HEK293 (cell line): ENCODE data around the gene PFN3.

Experiments used
- GLI4 ChIP-seq: fragments of 450-650 bp; formaldehyde crosslinking; IDR thresholded peaks from 2 replicates; pipeline ENCODE4 v1.5.1; 2016; ENCODE audit warnings: missing biosample characterization, missing genetic modification characterization
- KLF17 ChIP-seq: fragments of 450-650 bp; formaldehyde crosslinking; IDR thresholded peaks from 2 replicates; pipeline ENCODE4 v1.5.1; 2016; ENCODE audit warnings: missing biosample characterization, missing genetic modification characterization
- PRDM2 ChIP-seq: fragments of 450-650 bp; formaldehyde crosslinking; IDR thresholded peaks from 2 replicates; pipeline ENCODE4 v1.5.1; 2016; ENCODE audit warnings: missing biosample characterization, missing genetic modification characterization, borderline replicate concordance
- SCRT2 ChIP-seq: fragments of 450-650 bp; formaldehyde crosslinking; IDR thresholded peaks from 2 replicates; pipeline ENCODE4 v1.5.1; 2016; ENCODE audit warnings: missing biosample characterization, missing genetic modification characterization
- SP7 ChIP-seq: fragments of 450-650 bp; formaldehyde crosslinking; IDR thresholded peaks from 2 replicates; pipeline ENCODE4 v1.5.1; 2016; ENCODE audit warnings: missing biosample characterization, missing genetic modification characterization
- YY2 ChIP-seq: fragments of 450-650 bp; formaldehyde crosslinking; IDR thresholded peaks from 2 replicates; pipeline ENCODE4 v1.5.1; 2016; ENCODE audit warnings: missing biosample characterization, missing genetic modification characterization
- ZBTB11 ChIP-seq: fragments of 450-650 bp; formaldehyde crosslinking; conservative IDR thresholded peaks from 2 replicates; pipeline ENCODE4 v1.5.1; 2016; ENCODE audit warnings: low read depth, missing biosample characterization, missing genetic modification characterization
- ZFP37 ChIP-seq: fragments of 450-650 bp; formaldehyde crosslinking; IDR thresholded peaks from 2 replicates; pipeline ENCODE4 v1.5.1; 2016; ENCODE audit warnings: missing biosample characterization, missing genetic modification characterization
- ZNF10 ChIP-seq: fragments of 450-650 bp; formaldehyde crosslinking; IDR thresholded peaks from 2 replicates; pipeline ENCODE4 v1.5.1; 2017; ENCODE audit warnings: missing biosample characterization, missing genetic modification characterization
- ZNF112 ChIP-seq: fragments of 450-650 bp; formaldehyde crosslinking; IDR thresholded peaks from 2 replicates; pipeline ENCODE4 v1.5.0; 2017; ENCODE audit warnings: missing biosample characterization, missing genetic modification characterization
- ZNF175 ChIP-seq: fragments of 450-650 bp; formaldehyde crosslinking; IDR thresholded peaks from 2 replicates; pipeline ENCODE4 v1.5.1; 2016; ENCODE audit warnings: missing biosample characterization, missing genetic modification characterization
- ZNF2 ChIP-seq: fragments of 450-650 bp; formaldehyde crosslinking; IDR thresholded peaks from 2 replicates; pipeline ENCODE4 v1.5.1; 2016; ENCODE audit warnings: missing biosample characterization, missing genetic modification characterization
- ZNF266 ChIP-seq: fragments of 450-650 bp; formaldehyde crosslinking; IDR thresholded peaks from 2 replicates; pipeline ENCODE4 v1.5.1; 2016; ENCODE audit warnings: missing biosample characterization, missing genetic modification characterization, low read depth
- ZNF280D ChIP-seq: fragments of 450-650 bp; formaldehyde crosslinking; IDR thresholded peaks from 2 replicates; pipeline ENCODE4 v1.5.1; 2016; ENCODE audit warnings: missing biosample characterization, missing genetic modification characterization
- ZNF366 ChIP-seq: fragments of 450-650 bp; formaldehyde crosslinking; conservative IDR thresholded peaks from 2 replicates; pipeline ENCODE4 v1.5.1; 2016; ENCODE audit warnings: missing biosample characterization, missing genetic modification characterization
- ZNF391 ChIP-seq: fragments of 450-650 bp; formaldehyde crosslinking; IDR thresholded peaks from 2 replicates; pipeline ENCODE4 v1.5.1; 2016; ENCODE audit warnings: low read depth, missing biosample characterization, missing genetic modification characterization, borderline replicate concordance
- ZNF501 ChIP-seq: fragments of 450-650 bp; formaldehyde crosslinking; IDR thresholded peaks from 2 replicates; pipeline ENCODE4 v1.5.1; 2016; ENCODE audit warnings: missing biosample characterization, missing genetic modification characterization
- ZNF521 ChIP-seq: fragments of 450-650 bp; formaldehyde crosslinking; IDR thresholded peaks from 2 replicates; pipeline ENCODE4 v1.5.1; 2017; ENCODE audit warnings: missing biosample characterization, mild to moderate bottlenecking, missing genetic modification characterization
- ZNF548 ChIP-seq: fragments of 450-650 bp; formaldehyde crosslinking; IDR thresholded peaks from 2 replicates; pipeline ENCODE4 v1.5.1; 2016; ENCODE audit warnings: missing biosample characterization, missing genetic modification characterization
- ZNF629 ChIP-seq: fragments of 450-650 bp; formaldehyde crosslinking; IDR thresholded peaks from 2 replicates; pipeline ENCODE4 v1.5.1; 2017; ENCODE audit warnings: missing biosample characterization, missing genetic modification characterization
- ZNF639 ChIP-seq: fragments of 450-650 bp; formaldehyde crosslinking; IDR thresholded peaks from 2 replicates; pipeline ENCODE4 v1.5.1; 2016; ENCODE audit warnings: missing biosample characterization, missing genetic modification characterization
- ZNF658 ChIP-seq: fragments of 450-650 bp; formaldehyde crosslinking; IDR thresholded peaks from 2 replicates; pipeline ENCODE4; 2016; ENCODE audit warnings: missing biosample characterization, missing genetic modification characterization
- ZNF677 ChIP-seq: fragments of 450-650 bp; IDR thresholded peaks from 2 replicates; pipeline ENCODE4 v1.5.0; 2018; ENCODE audit warnings: missing biosample characterization, mild to moderate bottlenecking, missing genetic modification characterization, moderate library complexity
- ZXDB ChIP-seq: fragments of 450-650 bp; formaldehyde crosslinking; IDR thresholded peaks from 2 replicates; pipeline ENCODE4 v1.5.1; 2016; ENCODE audit warnings: missing biosample characterization, missing genetic modification characterization

The PFN3 gene

GRCh38 chr5:177403792-177404640 is 3.6 kb upstream of the PFN3 start (continued):
- TF ChIP-seq ZNF639 (tag by site-specific recombination) (0 out of 2 replicates have a peak, but pooled peaks have one; percentile 42), ZNF175 (tag by site-specific recombination) (no peak), KLF17 (tag by site-specific recombination) (peak; percentile 47; the same call in 1 of the 2 replicates), YY2 (tag by site-specific recombination) (no peak; the same call in 1 of the 2 replicates), ZFP37 (tag by site-specific recombination) (peak; percentile 63; the same call in 1 of the 2 replicates), ZNF501 (tag by site-specific recombination) (peak; percentile 66; the same call in 1 of the 2 replicates), ZNF266 (0 out of 2 replicates have a peak, but pooled peaks have one; percentile 17), ZBTB11 (tag by site-specific recombination) (peak; percentile 52; the same call in 1 of the 2 replicates), ZNF629 (tag by site-specific recombination) (peak; percentile 48), SCRT2 (tag by site-specific recombination) (no peak), PRDM2 (tag by site-specific recombination) (no peak), ZNF391 (tag by site-specific recombination) (peak; percentile 14; the same call in 1 of the 2 replicates), ZNF521 (tag by site-specific recombination) (no peak), ZNF112 (tag by site-specific recombination) (peak; percentile 91), ZXDB (tag by site-specific recombination) (peak; percentile 65), ZNF10 (tag by site-specific recombination) (peak; percentile 87; the same call in 1 of the 2 replicates), GLI4 (tag by site-specific recombination) (no peak), SP7 (tag by site-specific recombination) (peak; percentile 54), ZNF280D (tag by site-specific recombination) (no peak), ZNF658 (tag by site-specific recombination) (no peak), ZNF677 (peak; percentile 90), ZNF548 (tag by site-specific recombination) (no peak), ZNF2 (tag by site-specific recombination) (peak; percentile 16), ZNF366 (tag by site-specific recombination) (no peak)
